ENCODE results near the gene PPCDC. TPM values are rescaled to one million over a fixed set of nuclear protein-coding genes. Genes with fewer than 3 reads are reported as not detected.

The PPCDC gene
- total RNA-seq, 2 donors from 2014 or later, result 15.9 to 24.5 TPM

- 95 to 97% methylated on average over 10 to 14 of the region's 14 CpGs for WGBS, 2 experiments (ENCODE audit: insufficient coverage in 1 of 2, insufficient read length in 1 of 2)
- DNase-seq, result no peak
- Mint-ChIP-seq H3K27ac (no peak overlapping the region), H3K4me1 (peaks cover 20% of the 10 kb centered on the region), H3K36me3 (ENCODE audit: low read depth) (peaks cover 25% of the 10 kb centered on the region), H3K27me3 (ENCODE audit: insufficient read depth) (no peaks in the 10 kb centered on the region), H3K4me3 (no peak overlapping the region), H3K9me3 (no peaks in the 10 kb centered on the region)
- Histone ChIP-seq H3K27ac (ENCODE audit: low read depth, low read length) (no peak overlapping the region), H3K9ac (ENCODE audit: extremely low read depth, low read length, poor library complexity, severe bottlenecking) (no peak overlapping the region), H3K9me3 (ENCODE audit: control insufficient read depth, low read length) (no peaks in the 10 kb centered on the region), H3K4me3 (ENCODE audit: low read length) (no peak overlapping the region), H3K4me1 (ENCODE audit: control insufficient read depth, insufficient read depth, low read length) (peaks cover 12% of the 10 kb centered on the region), H3K27me3 (ENCODE audit: control insufficient read depth, insufficient read depth, low read length, poor library complexity, severe bottlenecking) (no peaks in the 10 kb centered on the region), H3K36me3 (ENCODE audit: control insufficient read depth, insufficient read depth, low read length) (peaks cover 13% of the 10 kb centered on the region)
- TF ChIP-seq CTCF (conservative IDR thresholded peaks at IDR 0.05), result no peak
Observed at GRCh38 chr15:75044258-75044878, 21.0 kb downstream of the PPCDC start.

- Histone ChIP-seq H3K27me3 (ENCODE audit: control insufficient read depth, insufficient read depth, low read length, poor library complexity, severe bottlenecking) (no peaks in the 10 kb centered on the region), H3K27ac (ENCODE audit: low read depth, low read length) (no peak overlapping the region), H3K4me3 (ENCODE audit: low read length) (no peak overlapping the region), H3K9ac (ENCODE audit: extremely low read depth, low read length, poor library complexity, severe bottlenecking) (no peak overlapping the region), H3K36me3 (ENCODE audit: control insufficient read depth, insufficient read depth, low read length) (peaks cover 18% of the 10 kb centered on the region), H3K4me1 (ENCODE audit: control insufficient read depth, insufficient read depth, low read length) (peaks cover 12% of the 10 kb centered on the region), H3K9me3 (ENCODE audit: control insufficient read depth, low read length) (no peaks in the 10 kb centered on the region)
- Mint-ChIP-seq H3K4me3 (no peak overlapping the region), H3K27ac (no peak overlapping the region), H3K36me3 (ENCODE audit: low read depth) (peaks cover 25% of the 10 kb centered on the region), H3K27me3 (ENCODE audit: insufficient read depth) (no peaks in the 10 kb centered on the region), H3K4me1 (peaks cover 18% of the 10 kb centered on the region), H3K9me3 (no peaks in the 10 kb centered on the region)
- 98% methylated on average over 4 to 6 of the region's 6 CpGs for WGBS, 2 experiments (ENCODE audit: insufficient coverage in 1 of 2, insufficient read length in 1 of 2)
- DNase-seq, result no peak
- no peak for TF ChIP-seq CTCF (conservative IDR thresholded peaks at IDR 0.05)
Observed at GRCh38 chr15:75045332-75046015, 22.1 kb downstream of the PPCDC start.

- no peak overlapping the region for H3K4me3 Mint-ChIP-seq
- DNase-seq, result no peak
- Histone ChIP-seq H3K27ac (ENCODE audit: low read depth, low read length) (no peak overlapping the region), H3K4me1 (ENCODE audit: control insufficient read depth, insufficient read depth, low read length) (peaks cover 12% of the 10 kb centered on the region), H3K9me3 (ENCODE audit: control insufficient read depth, low read length) (no peaks in the 10 kb centered on the region), H3K9ac (ENCODE audit: extremely low read depth, low read length, poor library complexity, severe bottlenecking) (no peak overlapping the region), H3K4me3 (ENCODE audit: low read length) (no peak overlapping the region), H3K27me3 (ENCODE audit: control insufficient read depth, insufficient read depth, low read length, poor library complexity, severe bottlenecking) (no peaks in the 10 kb centered on the region), H3K36me3 (ENCODE audit: control insufficient read depth, insufficient read depth, low read length) (peaks cover 18% of the 10 kb centered on the region)
- no peak overlapping the region for H3K27ac Mint-ChIP-seq
- peaks cover 13% of the 10 kb centered on the region for H3K4me1 Mint-ChIP-seq
- H3K36me3 Mint-ChIP-seq (ENCODE audit: low read depth), result peaks cover 22% of the 10 kb centered on the region
- H3K27me3 Mint-ChIP-seq (ENCODE audit: insufficient read depth), result no peaks in the 10 kb centered on the region
- 98% methylated on average over 8 to 10 of the region's 10 CpGs for WGBS, 2 experiments (ENCODE audit: insufficient coverage in 1 of 2, insufficient read length in 1 of 2)
- no peak for TF ChIP-seq CTCF (conservative IDR thresholded peaks at IDR 0.05)
- no peaks in the 10 kb centered on the region for H3K9me3 Mint-ChIP-seq
Observed at GRCh38 chr15:75048394-75048793, 25.0 kb downstream of the PPCDC start.
